Aorta (tissue), 5 donors: Measurements from ENCODE around the gene IMPG1. TPM values are rescaled to one million over a fixed set of nuclear protein-coding genes. Genes with fewer than 3 reads are reported as not detected.

Experiments
- ATAC-seq: fragments of 200-7000 bp; cut with Tn5 transposase; one replicate; pipeline ENCODE4 v1.9.1; 2022; ENCODE audit warnings: moderate library complexity; ENCODE audit not compliant: low FRiP score
- DNase-seq, 2 donors: peaks; one replicate each; pipeline ENCODE4 v3.0.0-alpha.2; 2020
- H3K27ac ChIP-seq, 2 donors: one replicate each; pipeline ENCODE4 v1.5.1; 2013; ENCODE audit warnings: low read length in 2 of 2, mild to moderate bottlenecking in 2 of 2, moderate library complexity in 2 of 2, control low read depth in 1 of 2, inconsistent platforms in 1 of 2, low read depth in 1 of 2
- H3K27me3 ChIP-seq, 2 donors: one replicate each; pipeline ENCODE4 v1.6.1; 2013; ENCODE audit warnings: control low read depth in 1 of 2, low read length in 1 of 2, mild to moderate bottlenecking in 1 of 2, moderate library complexity in 1 of 2; ENCODE audit not compliant: insufficient read depth in 2 of 2, control insufficient read depth in 1 of 2
- H3K36me3 ChIP-seq, 2 donors: one replicate each; pipeline ENCODE4 v1.6.1; 2013; ENCODE audit warnings: control low read depth in 1 of 2, low read length in 1 of 2, mild to moderate bottlenecking in 1 of 2; ENCODE audit not compliant: insufficient read depth in 2 of 2, control insufficient read depth in 1 of 2
- H3K4me1 ChIP-seq, 2 donors: one replicate each; pipeline ENCODE4 v1.6.1; 2013; ENCODE audit warnings: low read length in 2 of 2, control low read depth in 1 of 2, mild to moderate bottlenecking in 1 of 2, moderate library complexity in 1 of 2; ENCODE audit not compliant: insufficient read depth in 2 of 2, control insufficient read depth in 1 of 2
- H3K4me3 ChIP-seq, 2 donors: one replicate each; pipeline ENCODE4 v1.5.1; 2013; ENCODE audit warnings: low read length in 2 of 2, control low read depth in 1 of 2, mild to moderate bottlenecking in 1 of 2
- H3K9me3 ChIP-seq: one replicate; pipeline ENCODE4 v1.6.1; 2013; ENCODE audit warnings: mild to moderate bottlenecking, low read length; ENCODE audit not compliant: control insufficient read depth
- WGBS, 2 donors: extraction: QIAGEN DNeasy Blood & Tissue Kit; methylation state at CpG; one replicate each; pipeline ENCODE4 v1.1.7; 2013; 5-methylcytosine and 5-hydroxymethylcytosine counted together
- intact Hi-C, 2 donors: fragments of 100-400 bp; cut with DNase I; formaldehyde crosslinking; loops; one replicate each; pipeline versions ENCODE4 v1.14.2 to v1.15.0; 2022
- polyA plus RNA-seq, 2 donors: library from polyadenylated mRNA; stranded (reverse); fragments of 200-250 nt; gene quantifications; one replicate each; pipeline ENCODE4 v1.2.3, GENCODE V29; 2013
- total RNA-seq, 2 donors: library from RNA; stranded (reverse); fragmentation: NEBNext Ultra II Directional; extraction: Animal tissue kit (Norgen Biotek cat#: 25700); gene quantifications; one replicate each; pipeline ENCODE4 v1.2.1, GENCODE V29; 2021
- donor health status: healthy with polysubstance abuse.
- donor health status: Bipolar disorder and iron deficiency.
- donor health status: DM: no; HTN: no; CAD: no.
- donor health status: DM: no; HTN: no; CAD: no.
- donor health status: DM: yes; HTN: yes; CAD: no.

Gene IMPG1
- total and polyA plus RNA-seq, 4 donors: 0.03 to 0.15 TPM; not detected in 2

GRCh38 chr6:75892384-75892783, 180.1 kb downstream of the IMPG1 start:
- Histone ChIP-seq H3K4me3 (no peak overlapping the region), H3K36me3 (peaks cover 0 to 2% of the 10 kb centered on the region in 2 donors), H3K27ac (no peak overlapping the region), H3K9me3 (no peaks in the 10 kb centered on the region), H3K27me3 (no peaks in the 10 kb centered on the region), H3K4me1 (no peaks in the 10 kb centered on the region)
- intact Hi-C loops: no loop called here
- WGBS, 2 donors: 89 to 95% methylated on average over 8 of the region's 8 CpGs
- ATAC-seq: no peak
- DNase-seq: no peak

- no peaks in the 10 kb centered on the region for H3K36me3 ChIP-seq
- no peak overlapping the region for H3K4me3 ChIP-seq
- ATAC-seq: no peak
- H3K9me3 ChIP-seq: no peaks in the 10 kb centered on the region
- H3K27me3 ChIP-seq: no peaks in the 10 kb centered on the region
- no peak for DNase-seq
- no peaks in the 10 kb centered on the region for H3K4me1 ChIP-seq
- WGBS, 2 donors: 96 to 97% methylated on average over 2 of the region's 2 CpGs
- intact Hi-C loops: no loop called here
- no peak overlapping the region for H3K27ac ChIP-seq
Measured at GRCh38 chr6:75884822-75885221, 187.6 kb downstream of the IMPG1 start.

- H3K9me3 ChIP-seq: no peaks in the 10 kb centered on the region
- intact Hi-C loops: no loop called here
- DNase-seq: no peak
- H3K4me3 ChIP-seq: no peak overlapping the region
- no peak overlapping the region for H3K27ac ChIP-seq
- no peaks in the 10 kb centered on the region for H3K36me3 ChIP-seq
- no peak for ATAC-seq
- no peaks in the 10 kb centered on the region for H3K4me1 ChIP-seq
- 64 to 95% methylated on average over 2 of the region's 2 CpGs for WGBS, 2 donors
- H3K27me3 ChIP-seq: no peaks in the 10 kb centered on the region
Measured at GRCh38 chr6:75882734-75883133, 189.7 kb downstream of the IMPG1 start.

GRCh38 chr6:75880305-75880704, 192.2 kb downstream of the IMPG1 start:
- no peak overlapping the region for H3K4me3 ChIP-seq
- H3K9me3 ChIP-seq: no peaks in the 10 kb centered on the region
- no peaks in the 10 kb centered on the region for H3K27me3 ChIP-seq
- intact Hi-C loops: no loop called here
- WGBS, 2 donors: 98 to 100% methylated on average over 1 of the region's 1 CpG
- H3K4me1 ChIP-seq: no peaks in the 10 kb centered on the region
- H3K36me3 ChIP-seq: no peaks in the 10 kb centered on the region
- DNase-seq (no peak), ATAC-seq (no peak)
- no peak overlapping the region for H3K27ac ChIP-seq

GRCh38 chr6:75876152-75876551, 196.3 kb downstream of the IMPG1 start:
- H3K9me3 ChIP-seq: no peaks in the 10 kb centered on the region
- ATAC-seq (no peak), DNase-seq (no peak)
- H3K4me1 ChIP-seq: peaks cover 0 to 2% of the 10 kb centered on the region in 2 donors
- H3K36me3 ChIP-seq: peaks cover 0 to 2% of the 10 kb centered on the region in 2 donors
- no peak overlapping the region for H3K27ac ChIP-seq
- H3K4me3 ChIP-seq: no peak overlapping the region
- intact Hi-C loops: no loop called here
- no peaks in the 10 kb centered on the region for H3K27me3 ChIP-seq

GRCh38 chr6:75874224-75874623, 198.2 kb downstream of the IMPG1 start:
- whole genome bisulfite sequencing, 2 donors: 96 to 98% methylated on average over 2 of the region's 2 CpGs
- peaks cover 0 to 2% of the 10 kb centered on the region in 2 donors for H3K4me1 ChIP-seq
- H3K9me3 ChIP-seq: no peaks in the 10 kb centered on the region
- intact Hi-C loops: no loop called here
- no peaks in the 10 kb centered on the region for H3K27me3 ChIP-seq
- DNase-seq (no peak), ATAC-seq (no peak)
- H3K27ac ChIP-seq: no peak overlapping the region
- H3K36me3 ChIP-seq: peaks cover 0 to 2% of the 10 kb centered on the region in 2 donors
- no peak overlapping the region for H3K4me3 ChIP-seq
